BE2C (cell line): ENCODE results near the gene DNMBP.

Experiments
- DNase-seq: peaks from one replicate; pipeline ENCODE4 v3.0.0-alpha.2; 2020
- H3K27me3 ChIP-seq: fragments of 250-450 bp; sonication (Bioruptor Pico); 2 replicates; pipeline ENCODE4 v1.5.1; 2020; ENCODE audit warnings: mild to moderate bottlenecking
- H3K36me3 ChIP-seq: fragments of 250-450 bp; sonication (Bioruptor Pico); 2 replicates; pipeline ENCODE4 v1.5.1; 2020; ENCODE audit warnings: mild to moderate bottlenecking
- H3K4me1 ChIP-seq: fragments of 250-450 bp; sonication (Bioruptor Pico); 2 replicates; pipeline ENCODE4 v1.5.1; 2020
- H3K4me3 ChIP-seq: 2 replicates; pipeline ENCODE4 v1.5.1; 2011; ENCODE audit warnings: low read depth, low read length
- H3K9me3 ChIP-seq: fragments of 250-450 bp; sonication (Bioruptor Pico); 2 replicates; pipeline ENCODE4 v1.5.1; 2020
- TF ChIP-seq, protein P1 (sequence below): IDR thresholded peaks from 2 replicates; pipeline ENCODE4 v1.5.1; 2012; ENCODE audit warnings: mild to moderate bottlenecking, low read depth, low read length

The DNMBP gene

GRCh38 chr10:99976886-99977665, 32.7 kb downstream of the DNMBP start:
- Histone ChIP-seq H3K4me1 (no peaks in the 10 kb centered on the region), H3K4me3 (no peak overlapping the region), H3K27me3 (no peaks in the 10 kb centered on the region), H3K9me3 (no peaks in the 10 kb centered on the region), H3K36me3 (no peaks in the 10 kb centered on the region)
- TF ChIP-seq, protein P1, sequence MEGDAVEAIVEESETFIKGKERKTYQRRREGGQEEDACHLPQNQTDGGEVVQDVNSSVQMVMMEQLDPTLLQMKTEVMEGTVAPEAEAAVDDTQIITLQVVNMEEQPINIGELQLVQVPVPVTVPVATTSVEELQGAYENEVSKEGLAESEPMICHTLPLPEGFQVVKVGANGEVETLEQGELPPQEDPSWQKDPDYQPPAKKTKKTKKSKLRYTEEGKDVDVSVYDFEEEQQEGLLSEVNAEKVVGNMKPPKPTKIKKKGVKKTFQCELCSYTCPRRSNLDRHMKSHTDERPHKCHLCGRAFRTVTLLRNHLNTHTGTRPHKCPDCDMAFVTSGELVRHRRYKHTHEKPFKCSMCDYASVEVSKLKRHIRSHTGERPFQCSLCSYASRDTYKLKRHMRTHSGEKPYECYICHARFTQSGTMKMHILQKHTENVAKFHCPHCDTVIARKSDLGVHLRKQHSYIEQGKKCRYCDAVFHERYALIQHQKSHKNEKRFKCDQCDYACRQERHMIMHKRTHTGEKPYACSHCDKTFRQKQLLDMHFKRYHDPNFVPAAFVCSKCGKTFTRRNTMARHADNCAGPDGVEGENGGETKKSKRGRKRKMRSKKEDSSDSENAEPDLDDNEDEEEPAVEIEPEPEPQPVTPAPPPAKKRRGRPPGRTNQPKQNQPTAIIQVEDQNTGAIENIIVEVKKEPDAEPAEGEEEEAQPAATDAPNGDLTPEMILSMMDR: no peak
- no peak for DNase-seq

- TF ChIP-seq, protein P1: no peak
- no peak for DNase-seq
- Histone ChIP-seq H3K27me3 (no peaks in the 10 kb centered on the region), H3K36me3 (no peaks in the 10 kb centered on the region), H3K4me1 (no peaks in the 10 kb centered on the region), H3K4me3 (no peak overlapping the region), H3K9me3 (no peaks in the 10 kb centered on the region)
Observed at GRCh38 chr10:99975942-99976809, 33.6 kb downstream of the DNMBP start.

DNA sequence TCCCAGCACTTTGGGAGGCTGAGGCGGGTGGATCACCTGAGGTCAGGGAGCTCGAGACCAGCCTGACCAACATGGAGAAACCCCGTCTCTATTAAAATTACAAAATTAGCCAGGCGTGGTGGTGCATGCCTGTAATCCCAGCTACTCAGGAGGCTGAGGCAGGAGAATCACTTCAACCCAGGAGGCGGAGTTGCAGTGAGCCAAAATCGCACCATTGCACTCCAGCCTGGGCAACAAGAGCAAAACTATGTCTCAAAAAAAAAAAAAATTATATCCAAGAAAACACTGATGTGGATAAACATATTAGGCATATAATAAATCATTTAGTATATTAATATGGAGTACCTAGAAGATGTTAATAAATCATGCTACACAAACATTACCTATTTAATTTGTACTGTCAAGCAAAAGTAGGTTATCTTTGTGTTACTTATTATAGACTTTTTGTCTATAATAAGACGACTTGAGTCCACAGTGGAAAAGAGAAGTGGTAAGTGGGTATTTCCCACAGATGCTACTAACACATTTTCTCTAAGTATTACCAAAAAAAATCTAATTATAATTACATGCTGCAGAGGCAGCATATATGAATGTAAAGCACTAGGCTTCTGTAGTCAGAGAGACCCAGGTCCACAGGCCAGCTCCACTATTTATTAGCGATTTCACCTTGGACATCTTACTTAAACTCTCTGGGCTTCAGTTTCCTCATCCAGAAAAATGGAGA, 34.5 kb downstream of the DNMBP start:
- no peaks in the 10 kb centered on the region for H3K4me1 ChIP-seq
- no peak overlapping the region for H3K4me3 ChIP-seq
- no peak for DNase-seq
- H3K36me3 ChIP-seq: no peaks in the 10 kb centered on the region
- no peaks in the 10 kb centered on the region for H3K27me3 ChIP-seq
- TF ChIP-seq, protein P1: no peak
- H3K9me3 ChIP-seq: no peaks in the 10 kb centered on the region

DNA sequence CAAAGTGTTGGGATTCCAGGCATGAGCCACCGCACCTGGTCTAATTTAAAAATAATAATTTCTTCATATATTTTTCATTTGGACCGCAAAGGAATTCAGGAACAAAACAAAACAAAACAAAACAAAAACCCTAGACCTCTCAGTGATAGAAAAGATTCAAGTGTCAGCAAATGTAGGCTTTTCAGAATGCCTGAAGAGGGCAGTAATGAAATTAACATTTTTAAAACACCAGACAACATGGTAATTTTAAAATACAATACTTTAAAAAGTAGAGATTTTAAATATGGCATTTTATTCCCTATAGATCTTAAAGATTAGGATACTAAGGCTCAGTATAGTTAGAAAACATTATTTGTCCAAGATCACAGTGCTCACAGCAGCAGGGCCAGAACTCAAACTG, 36.6 kb downstream of the DNMBP start:
- Histone ChIP-seq H3K4me3 (no peak overlapping the region), H3K27me3 (no peaks in the 10 kb centered on the region), H3K4me1 (no peaks in the 10 kb centered on the region), H3K36me3 (no peaks in the 10 kb centered on the region), H3K9me3 (no peaks in the 10 kb centered on the region)
- TF ChIP-seq, protein P1: no peak
- DNase-seq: no peak

GRCh38 chr10:99967961-99968360, 41.8 kb downstream of the DNMBP start:
- no peaks in the 10 kb centered on the region for H3K4me1 ChIP-seq
- no peak for DNase-seq
- no peaks in the 10 kb centered on the region for H3K36me3 ChIP-seq
- H3K4me3 ChIP-seq: no peak overlapping the region
- H3K9me3 ChIP-seq: no peaks in the 10 kb centered on the region
- TF ChIP-seq, protein P1: no peak
- no peaks in the 10 kb centered on the region for H3K27me3 ChIP-seq
